Measurements from ENCODE around the gene PPP1R27.
A peak's percentile ranks its signal among the peaks of the same experiment; 100 is the strongest.

Gene PPP1R27

GRCh38 chr17:81803728-81804558, 30.9 kb downstream of the PPP1R27 start, which contains the start of gene GCGR:
Gene GCGR, plus strand, starts transcription at chr17:81804150. Its CDS starts 4,869 bp downstream, at chr17:81809019.
- Histone ChIP-seq H3K36me3 (ENCODE audit: control insufficient read depth, insufficient read depth, low read length) (no peaks in the 10 kb centered on the region; the same call in 1 of the 2 replicates), H3K4me3 (ENCODE audit: low read length) (peak within 1 kb of the TSS; percentile 45), H3K4me1 (ENCODE audit: control insufficient read depth, insufficient read depth, low read length) (peaks cover 1% of the 10 kb centered on the region; the same call in 1 of the 2 replicates), H3K9me3 (ENCODE audit: control insufficient read depth, insufficient read depth, low read length) (no peaks in the 10 kb centered on the region), H3K27ac (ENCODE audit: low read length) (no peak within 1 kb of the TSS), H3K27me3 (ENCODE audit: control insufficient read depth, insufficient read depth, low read length) (peaks cover 26% of the 10 kb centered on the region; the same call in 1 of the 2 replicates)
- WGBS (ENCODE audit: insufficient coverage, insufficient read length): no CpG with 5 or more reads among the region's 110 CpGs
- no peak for DNase-seq (ENCODE audit: low read depth, low spot score)

DNA sequence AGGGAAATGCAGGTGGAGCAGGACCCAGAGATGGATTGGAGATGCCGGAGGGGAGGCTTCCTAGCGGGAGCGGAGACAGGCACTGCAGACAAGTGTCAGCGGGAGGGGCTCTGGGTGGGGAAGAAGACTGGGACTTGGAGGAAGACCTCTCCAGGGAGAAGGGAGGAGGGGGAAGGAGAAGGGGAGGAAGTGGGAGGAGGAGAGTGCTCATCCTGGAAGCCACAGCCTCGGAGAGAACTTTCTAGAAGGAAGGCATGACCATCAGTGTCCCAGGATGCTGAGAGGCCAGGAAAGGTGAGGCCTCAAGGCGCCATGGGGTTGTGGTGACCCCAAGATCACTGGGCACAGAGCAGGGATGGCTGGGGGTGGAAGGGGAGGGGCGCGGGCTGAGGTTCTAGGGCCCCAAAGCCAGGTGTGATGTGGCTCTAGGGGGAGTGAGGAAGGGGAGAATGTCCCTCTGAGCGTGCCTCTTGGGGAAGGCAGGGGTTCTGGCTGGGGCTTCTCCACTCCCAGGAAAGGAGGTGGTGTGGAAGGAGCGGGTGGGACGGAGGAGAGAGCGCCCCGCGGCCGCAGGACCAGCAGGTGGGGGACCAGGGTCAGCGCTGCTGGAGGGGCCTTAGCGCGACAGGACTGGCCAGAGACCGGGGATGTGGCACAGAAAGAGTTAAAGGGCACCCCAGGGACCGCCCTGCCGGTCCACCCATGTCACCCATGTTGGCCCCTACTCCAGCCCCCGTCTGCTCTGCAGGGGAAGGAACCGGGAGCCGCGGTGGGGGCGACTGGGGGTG, 31.8 kb downstream of the PPP1R27 start:
- Histone ChIP-seq H3K36me3 (ENCODE audit: control insufficient read depth, insufficient read depth, low read length) (no peaks in the 10 kb centered on the region; the same call in 1 of the 2 replicates), H3K4me1 (ENCODE audit: control insufficient read depth, insufficient read depth, low read length) (peaks cover 1% of the 10 kb centered on the region; the same call in 1 of the 2 replicates), H3K27ac (ENCODE audit: low read length) (no peak overlapping the region), H3K27me3 (ENCODE audit: control insufficient read depth, insufficient read depth, low read length) (peaks cover 26% of the 10 kb centered on the region; the same call in 1 of the 2 replicates), H3K9me3 (ENCODE audit: control insufficient read depth, insufficient read depth, low read length) (no peaks in the 10 kb centered on the region), H3K4me3 (ENCODE audit: low read length) (no peak overlapping the region)
- DNase-seq (ENCODE audit: low read depth, low spot score): no peak
- WGBS (ENCODE audit: insufficient coverage, insufficient read length): no CpG with 5 or more reads among the region's 26 CpGs

DNA sequence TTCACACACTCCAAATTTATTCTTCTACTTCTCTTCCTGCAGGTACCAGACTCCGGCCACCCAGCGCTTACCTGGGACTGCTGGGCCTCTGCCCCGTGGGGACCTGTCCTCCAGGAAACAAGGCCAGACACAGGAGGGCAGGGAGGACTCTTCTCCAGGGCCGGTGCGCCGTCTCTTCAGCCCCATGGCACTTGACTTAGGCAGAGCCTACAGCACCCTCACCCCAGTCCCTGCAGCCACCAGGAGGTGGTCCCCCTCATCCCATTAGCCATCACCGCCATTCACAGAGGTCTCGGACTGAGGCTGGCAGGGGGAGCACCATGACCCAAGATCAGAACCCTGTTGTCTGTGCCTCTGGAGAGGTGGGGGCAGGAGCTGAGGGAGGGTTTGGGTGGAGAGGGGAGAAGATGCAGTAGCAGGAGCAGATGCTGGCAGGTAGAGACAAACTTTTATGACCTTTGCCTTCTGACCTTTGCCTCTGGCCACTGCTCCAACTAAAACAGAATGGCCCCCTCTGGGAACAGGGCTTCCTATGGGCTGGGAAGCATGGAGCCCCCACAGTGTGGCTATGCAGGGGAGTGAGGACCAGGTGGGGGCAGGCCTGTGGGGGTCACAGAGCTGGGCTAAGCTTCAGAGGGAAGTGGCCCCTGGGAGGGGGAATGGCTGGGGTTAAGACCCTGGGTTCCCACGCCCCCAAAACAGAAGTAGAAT, 32.6 kb downstream of the PPP1R27 start:
- DNase-seq (ENCODE audit: low read depth, low spot score): no peak
- H3K9me3 ChIP-seq (ENCODE audit: control insufficient read depth, insufficient read depth, low read length): no peaks in the 10 kb centered on the region
- peaks cover 1% of the 10 kb centered on the region; the same call in 1 of the 2 replicates for H3K4me1 ChIP-seq (ENCODE audit: control insufficient read depth, insufficient read depth, low read length)
- no CpG with 5 or more reads among the region's 9 CpGs for WGBS (ENCODE audit: insufficient coverage, insufficient read length)
- H3K27me3 ChIP-seq (ENCODE audit: control insufficient read depth, insufficient read depth, low read length): peaks cover 26% of the 10 kb centered on the region; the same call in 1 of the 2 replicates
- H3K27ac ChIP-seq (ENCODE audit: low read length): no peak overlapping the region
- no peak overlapping the region for H3K4me3 ChIP-seq (ENCODE audit: low read length)
- H3K36me3 ChIP-seq (ENCODE audit: control insufficient read depth, insufficient read depth, low read length): no peaks in the 10 kb centered on the region; the same call in 1 of the 2 replicates

DNA sequence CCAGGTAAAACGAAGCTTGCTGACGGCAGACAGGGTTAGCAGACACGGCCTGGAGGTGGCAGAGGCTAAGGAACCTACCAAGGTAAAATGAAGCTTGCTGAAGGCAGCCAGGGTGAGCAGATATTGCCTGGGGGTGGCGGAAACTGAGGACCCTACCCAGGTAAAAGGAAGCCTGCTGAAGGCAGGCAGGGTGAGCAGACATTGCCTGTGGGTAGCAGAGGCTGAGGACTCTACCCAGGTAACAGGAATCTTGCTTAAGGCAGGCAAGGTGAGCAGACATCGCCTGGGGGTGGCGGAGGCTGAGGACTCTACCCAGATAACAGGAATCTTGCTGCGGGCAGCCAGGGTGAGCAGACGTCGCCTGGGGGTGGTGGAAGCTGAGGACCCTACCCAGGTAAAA, 33.5 kb downstream of the PPP1R27 start:
- no CpG with 5 or more reads among the region's 9 CpGs for WGBS (ENCODE audit: insufficient coverage, insufficient read length)
- peaks cover 26% of the 10 kb centered on the region; the same call in 1 of the 2 replicates for H3K27me3 ChIP-seq (ENCODE audit: control insufficient read depth, insufficient read depth, low read length)
- H3K36me3 ChIP-seq (ENCODE audit: control insufficient read depth, insufficient read depth, low read length): no peaks in the 10 kb centered on the region; the same call in 1 of the 2 replicates
- no peak overlapping the region; the same call in 1 of the 2 replicates for H3K4me3 ChIP-seq (ENCODE audit: low read length)
- DNase-seq (ENCODE audit: low read depth, low spot score): no peak
- H3K4me1 ChIP-seq (ENCODE audit: control insufficient read depth, insufficient read depth, low read length): peaks cover 1% of the 10 kb centered on the region; the same call in 1 of the 2 replicates
- H3K9me3 ChIP-seq (ENCODE audit: control insufficient read depth, insufficient read depth, low read length): no peaks in the 10 kb centered on the region
- no peak overlapping the region for H3K27ac ChIP-seq (ENCODE audit: low read length)

DNA sequence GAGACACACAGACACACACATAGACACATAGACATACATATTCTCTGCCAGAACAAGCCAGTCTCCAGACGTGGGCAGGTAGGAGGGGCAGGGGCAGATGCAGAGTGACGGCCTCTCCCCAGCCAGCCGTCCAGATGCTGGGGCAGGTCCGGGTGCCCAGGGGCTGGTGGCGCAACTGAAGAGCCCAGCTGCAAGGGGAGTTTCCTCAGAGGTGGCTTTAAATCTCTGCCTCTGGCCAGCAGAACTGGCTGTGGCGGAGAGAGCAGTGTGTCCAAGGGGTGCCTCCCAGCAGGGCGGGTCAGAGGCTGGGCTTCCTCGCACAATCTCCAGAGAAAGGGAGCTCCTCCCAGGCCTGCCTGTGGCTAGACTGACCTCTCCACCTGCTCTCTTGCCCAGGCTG, 40.3 kb downstream of the PPP1R27 start:
- WGBS (ENCODE audit: insufficient coverage, insufficient read length): no CpG with 5 or more reads among the region's 8 CpGs
- no peak for DNase-seq (ENCODE audit: low read depth, low spot score)
- Histone ChIP-seq H3K27me3 (ENCODE audit: control insufficient read depth, insufficient read depth, low read length) (no peaks in the 10 kb centered on the region), H3K36me3 (ENCODE audit: control insufficient read depth, insufficient read depth, low read length) (no peaks in the 10 kb centered on the region), H3K9me3 (ENCODE audit: control insufficient read depth, insufficient read depth, low read length) (no peaks in the 10 kb centered on the region), H3K4me1 (ENCODE audit: control insufficient read depth, insufficient read depth, low read length) (no peaks in the 10 kb centered on the region), H3K27ac (ENCODE audit: low read length) (no peak overlapping the region), H3K4me3 (ENCODE audit: low read length) (no peak overlapping the region)

GRCh38 chr17:81794074-81794476, 40.8 kb downstream of the PPP1R27 start:
- Histone ChIP-seq H3K4me1 (ENCODE audit: control insufficient read depth, insufficient read depth, low read length) (no peaks in the 10 kb centered on the region), H3K27ac (ENCODE audit: low read length) (no peak overlapping the region), H3K4me3 (ENCODE audit: low read length) (no peak overlapping the region), H3K9me3 (ENCODE audit: control insufficient read depth, insufficient read depth, low read length) (no peaks in the 10 kb centered on the region), H3K36me3 (ENCODE audit: control insufficient read depth, insufficient read depth, low read length) (no peaks in the 10 kb centered on the region), H3K27me3 (ENCODE audit: control insufficient read depth, insufficient read depth, low read length) (no peaks in the 10 kb centered on the region)
- WGBS (ENCODE audit: insufficient coverage, insufficient read length): no CpG with 5 or more reads among the region's 3 CpGs
- no peak for DNase-seq (ENCODE audit: low read depth, low spot score)

GRCh38 chr17:81792675-81793615, 41.9 kb downstream of the PPP1R27 start:
- no peak overlapping the region for H3K27ac ChIP-seq (ENCODE audit: low read length)
- H3K27me3 ChIP-seq (ENCODE audit: control insufficient read depth, insufficient read depth, low read length): no peaks in the 10 kb centered on the region
- no peak for DNase-seq (ENCODE audit: low read depth, low spot score)
- H3K9me3 ChIP-seq (ENCODE audit: control insufficient read depth, insufficient read depth, low read length): no peaks in the 10 kb centered on the region
- H3K36me3 ChIP-seq (ENCODE audit: control insufficient read depth, insufficient read depth, low read length): no peaks in the 10 kb centered on the region
- 100% methylated on average over 5 of the region's 8 CpGs for WGBS (ENCODE audit: insufficient coverage, insufficient read length)
- no peak overlapping the region for H3K4me3 ChIP-seq (ENCODE audit: low read length)
- H3K4me1 ChIP-seq (ENCODE audit: control insufficient read depth, insufficient read depth, low read length): no peaks in the 10 kb centered on the region

Measured in iPS DF 6.9 (cell line).